ENCODE data around the gene TRPC4AP. TPM values are rescaled to one million over a fixed set of nuclear protein-coding genes. Genes with fewer than 3 reads are reported as not detected.
A peak's percentile ranks its signal among the peaks of the same experiment; 100 is the strongest.

TRPC4AP gene, protein sequence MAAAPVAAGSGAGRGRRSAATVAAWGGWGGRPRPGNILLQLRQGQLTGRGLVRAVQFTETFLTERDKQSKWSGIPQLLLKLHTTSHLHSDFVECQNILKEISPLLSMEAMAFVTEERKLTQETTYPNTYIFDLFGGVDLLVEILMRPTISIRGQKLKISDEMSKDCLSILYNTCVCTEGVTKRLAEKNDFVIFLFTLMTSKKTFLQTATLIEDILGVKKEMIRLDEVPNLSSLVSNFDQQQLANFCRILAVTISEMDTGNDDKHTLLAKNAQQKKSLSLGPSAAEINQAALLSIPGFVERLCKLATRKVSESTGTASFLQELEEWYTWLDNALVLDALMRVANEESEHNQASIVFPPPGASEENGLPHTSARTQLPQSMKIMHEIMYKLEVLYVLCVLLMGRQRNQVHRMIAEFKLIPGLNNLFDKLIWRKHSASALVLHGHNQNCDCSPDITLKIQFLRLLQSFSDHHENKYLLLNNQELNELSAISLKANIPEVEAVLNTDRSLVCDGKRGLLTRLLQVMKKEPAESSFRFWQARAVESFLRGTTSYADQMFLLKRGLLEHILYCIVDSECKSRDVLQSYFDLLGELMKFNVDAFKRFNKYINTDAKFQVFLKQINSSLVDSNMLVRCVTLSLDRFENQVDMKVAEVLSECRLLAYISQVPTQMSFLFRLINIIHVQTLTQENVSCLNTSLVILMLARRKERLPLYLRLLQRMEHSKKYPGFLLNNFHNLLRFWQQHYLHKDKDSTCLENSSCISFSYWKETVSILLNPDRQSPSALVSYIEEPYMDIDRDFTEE
- total RNA-seq (2013; cell fraction: nucleolus; rRNA removed): 74.4 and 78.9 TPM in 2 replicates
- total RNA-seq (2014; rRNA removed) (25.2 and 28.2 TPM in 2 replicates), total RNA-seq (2014; rRNA removed; fragmentation: Illumina TruSeq; extraction: Trizol) (22.7 and 23.6 TPM in 2 replicates), total RNA-seq (2021) (44.8 and 45.5 TPM in 2 replicates), polyA plus RNA-seq (2011; rRNA removed) (39.8 and 52.2 TPM in 2 replicates), polyA plus RNA-seq (2014; fragmentation: Illumina TruSeq; extraction: Trizol) (30.7 and 36.8 TPM in 2 replicates), polyA plus RNA-seq (2014; fragmentation: Nextera tagmentation; extraction: Ambion mirVana) (1 to 10 TPM; 1.1 to 2.2 TPM), polyA plus RNA-seq (2014; rRNA removed) (51.9 and 53.3 TPM in 2 replicates), polyA plus RNA-seq (2016; fragmentation: Nextera tagmentation; extraction: Ambion mirVana) (10 to 100 TPM; 60.7 to 61.7 TPM), polyA minus RNA-seq (2011; rRNA and poly(A)+ RNA removed) (64.4 and 69.6 TPM in 2 replicates), Bru-seq, nascent RNA (percentile 84 among the genes with signal in this experiment), BruChase-seq, experiment 1, labeled RNA remaining after a 6-hour chase (percentile 81 among the genes with signal in this experiment), BruChase-seq, experiment 2, labeled RNA remaining after a 2-hour chase (percentile 80 among the genes with signal in this experiment)
- 27.3 TPM for polyA plus RNA-seq (2011; ENCODE audit: low read depth)
- polyA plus RNA-seq (2011; cell fraction: cytosol; rRNA removed): 52.3 and 60.4 TPM in 2 replicates
- polyA plus RNA-seq (2011; cell fraction: nucleus; rRNA removed): 154 and 188 TPM in 2 replicates
- 32.3 and 38.9 TPM in 2 replicates for polyA plus RNA-seq (2012)
- 19.1 and 24.0 TPM in 2 replicates for polyA minus RNA-seq (2011; cell fraction: cytosol; rRNA and poly(A)+ RNA removed)
- polyA minus RNA-seq (2011; cell fraction: nucleus; rRNA and poly(A)+ RNA removed): 34.4 and 35.1 TPM in 2 replicates
- long read RNA-seq, experiment 1, transcript TRPC4AP-201 (19 exons, 3,226 nt): major isoform, 21 of 37 reads
- long read RNA-seq, experiment 1, transcript TRPC4AP-202 (19 exons, 3,138 nt): minor isoform, 6 of 37 reads
- long read RNA-seq, experiment 1, partial matches to known transcripts: 7 of 37 reads
- long read RNA-seq, experiment 1, other reads (novel, unspliced or antisense): 3 of 37 reads
- long read RNA-seq, experiment 2, partial matches to known transcripts: 8 of 17 reads
- long read RNA-seq, experiment 2, other reads (novel, unspliced or antisense): 8 of 17 reads

DNA sequence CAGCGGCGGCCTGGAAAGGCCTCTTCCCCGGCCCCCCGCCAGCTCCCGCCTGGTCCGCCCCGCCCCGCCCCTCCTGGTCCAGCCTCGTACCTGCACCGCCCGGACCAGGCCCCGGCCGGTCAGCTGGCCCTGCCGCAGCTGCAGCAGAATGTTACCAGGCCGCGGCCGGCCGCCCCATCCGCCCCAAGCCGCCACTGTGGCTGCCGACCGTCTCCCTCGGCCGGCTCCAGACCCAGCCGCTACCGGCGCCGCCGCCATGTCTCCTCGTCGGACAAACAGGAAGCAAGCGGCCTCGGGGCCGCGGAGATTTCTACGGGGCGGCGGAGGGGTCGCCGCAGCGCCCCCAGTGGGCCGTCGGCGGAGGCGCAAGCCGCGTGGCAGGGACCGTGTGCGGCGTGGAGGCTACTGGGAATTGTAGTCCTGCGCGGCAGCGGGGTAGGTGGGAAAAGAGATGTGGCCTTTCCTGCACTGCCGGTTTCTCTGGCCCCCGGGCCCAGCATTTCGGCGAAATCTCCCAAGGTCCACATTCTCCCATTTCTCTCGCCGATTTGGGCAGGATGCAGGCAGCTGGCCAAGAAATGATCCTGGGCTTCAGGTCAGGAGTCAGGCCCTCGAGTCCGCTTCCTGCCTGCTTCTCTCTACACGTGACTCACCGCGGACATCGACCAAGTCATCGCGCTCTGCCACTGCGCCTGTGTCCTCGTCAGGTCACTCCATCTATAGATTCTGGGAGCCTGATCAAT, at the start of gene TRPC4AP:
Gene TRPC4AP, minus strand, starts transcription at position 284 of the 743 bp plus-strand sequence. Its CDS starts 26 bp downstream, at position 258.
- peak within 1 kb of the TSS; percentile 82 for H3K4me3 ChIP-seq
- peak within 1 kb of the TSS; percentile 91 for H3K9ac ChIP-seq (ENCODE audit: control insufficient read depth, insufficient read depth, low read length)
- H3K79me2 ChIP-seq (ENCODE audit: control insufficient read depth, insufficient read depth, low read length): peaks cover 45% of the 10 kb centered on the region
- peak within 1 kb of the TSS; percentile 82 for H3K4me2 ChIP-seq (ENCODE audit: control insufficient read depth, insufficient read depth)
- no peaks in the 10 kb centered on the region for H4K20me1 ChIP-seq (ENCODE audit: control insufficient read depth, insufficient read depth)
- H3K9me3 ChIP-seq (replicated peaks; ENCODE audit: control insufficient read depth, insufficient read depth, low read length): no peaks in the 10 kb centered on the region
- peak within 1 kb of the TSS; percentile 69 for H3K27ac ChIP-seq (ENCODE audit: control insufficient read depth, insufficient read depth)
- ATAC-seq: peak; percentile 95
- H2AFZ ChIP-seq (ENCODE audit: control insufficient read depth, low read depth, low read length): peak within 1 kb of the TSS; percentile 99
- in situ Hi-C loops (cut with MboI) (no loop called here), intact Hi-C loops (cut with micrococcal nuclease; ENCODE audit: unreplicated experiment) (loop anchor here (10.0 kb wide), 1 partner anchor 218 kb away; the partner anchor contains the start of genes ACSS2 and GGT7)
- RAD21 ChIA-PET (ENCODE audit: unreplicated experiment): interaction anchor here (0.6 to 1.0 kb wide), 3 partner anchors 52 to 218 kb away, joined by 3 to 4 read pairs (median 4); no protein-coding TSS in a partner anchor
- peak; percentile 57 for DNase-seq (ENCODE audit: low read depth, low spot score)
- no TSS peak for BruUV-seq (replicated peaks)
- 3% methylated on average over 50 of the region's 69 CpGs for whole genome bisulfite sequencing (ENCODE audit: insufficient coverage, insufficient replicate concordance, low lambda C conversion rate, missing lambda C conversion rate)
- H3K4me1 ChIP-seq (ENCODE audit: control insufficient read depth, insufficient read depth, low read length): peaks cover 15% of the 10 kb centered on the region
- POLR2A ChIA-PET: interaction anchor here (0.5 to 0.6 kb wide), 3 partner anchors 22 to 823 kb away, joined by 3 to 5 read pairs (median 3); no protein-coding TSS in a partner anchor
- CTCF ChIA-PET: interaction anchor here (0.6 to 5.0 kb wide), 8 partner anchors 8 to 224 kb away, joined by 3 to 65 read pairs (median 4); partner anchors contain the start of genes EDEM2, GSS and MYH7B
- H3K27me3 ChIP-seq (replicated peaks in 1 of 2; ENCODE audit: control insufficient read depth in 2 of 2, insufficient read depth in 2 of 2, low read length in 1 of 2): no peaks in the 10 kb centered on the region
- H3K36me3 ChIP-seq (ENCODE audit: control insufficient read depth in 2 of 2, insufficient read depth in 2 of 2, low read length in 1 of 2): peaks cover 0 to 4% of the 10 kb centered on the region in 2 experiments; a peak in 1 of 4 replicates
- FAIRE-seq: peak; percentile 71
- SMC1A ChIA-PET (ENCODE audit: uncharacterized antibody, unreplicated experiment): interaction anchor here (1.2 kb wide), 1 partner anchor 52 kb away, joined by 3 read pairs; no protein-coding TSS in a partner anchor
- TF ChIP-seq SP1 (IDR thresholded peaks at IDR 0.05; ENCODE audit: low read depth, low read length) (peak; percentile 46), SMAD1 (IDR thresholded peaks at IDR 0.05; ENCODE audit: low read depth, partially characterized antibody) (no peak), CHD4 (IDR thresholded peaks at IDR 0.05) (no peak), MYB (IDR thresholded peaks at IDR 0.05; ENCODE audit: borderline replicate concordance, low read depth, low read length) (no peak), YY1 (IDR thresholded peaks at IDR 0.05; ENCODE audit: low read depth, low read length) (peak; percentile 97), RCOR1 (conservative IDR thresholded peaks at IDR 0.05; ENCODE audit: low read depth, low read length) (peak; percentile 72; the same call in 1 of the 2 replicates), CREB1 (IDR thresholded peaks at IDR 0.05; ENCODE audit: low read depth) (peak; percentile 93), ATF7 (IDR thresholded peaks at IDR 0.05; ENCODE audit: low read depth) (no peak), GABPA (IDR thresholded peaks at IDR 0.05; ENCODE audit: low read depth) (0 out of 2 replicates have a peak, but pooled peaks have one; percentile 27), MXI1 (IDR thresholded peaks at IDR 0.05; ENCODE audit: low read depth, low read length) (peak; percentile 78), MTA2 (IDR thresholded peaks at IDR 0.05; ENCODE audit: low read depth) (no peak), EP300 (IDR thresholded peaks at IDR 0.05; ENCODE audit: borderline replicate concordance in 1 of 2, control insufficient read depth in 1 of 2, low read depth in 2 of 2, low read length in 2 of 2) (peak in 1 of 2 experiments; percentile 26; a peak in 1 of 4 replicates), NRF1 (conservative IDR thresholded peaks at IDR 0.05; ENCODE audit: low read depth, low read length) (no peak), EGR1 (IDR thresholded peaks at IDR 0.05; ENCODE audit: borderline replicate concordance in 1 of 2, low read depth in 2 of 2, low read length in 2 of 2) (peak; percentile 14 to 57), SREBF2 (IDR thresholded peaks at IDR 0.05; ENCODE audit: low read length) (no peak)

Data from GM12878 (cell line).